Daoy (cell line): ENCODE measurements around the gene GRIA3. TPM values are rescaled to one million over a fixed set of nuclear protein-coding genes. Genes with fewer than 3 reads are reported as not detected.

ENCODE experiments used
- DNase-seq: peaks from one replicate; pipeline ENCODE4 v3.0.0-alpha.2; 2015; ENCODE audit warnings: low read depth
- total RNA-seq: library from RNA; depleted of rRNA; stranded (reverse); fragments of >200 nt; shearing (Covaris generic); gene quantifications from 2 replicates; pipeline ENCODE4 v1.2.3, GENCODE V29; 2014

The GRIA3 gene
- total RNA-seq, 1 experiment from 2014 or later = not detected

DNA sequence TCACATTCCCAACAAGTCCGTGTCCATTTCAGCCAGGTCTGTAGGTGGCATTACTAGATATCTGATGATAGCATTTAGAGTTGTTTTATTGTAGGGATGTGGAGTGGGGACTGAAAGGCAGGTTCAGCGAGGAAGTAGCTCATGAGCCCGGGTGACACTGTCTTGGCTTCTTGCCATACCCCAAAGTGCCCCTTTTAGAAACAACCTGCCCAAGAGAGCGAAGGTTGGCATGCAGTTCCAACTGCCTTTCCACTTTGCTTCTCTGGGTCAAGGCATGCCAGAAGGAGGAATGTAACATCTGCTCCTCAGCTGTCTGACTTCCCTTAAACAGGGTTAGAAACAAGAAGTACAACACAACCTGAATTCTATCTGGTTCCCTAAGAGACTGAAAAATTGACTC is 9.0 kb downstream of the GRIA3 start:
- DNase-seq = no peak

DNA sequence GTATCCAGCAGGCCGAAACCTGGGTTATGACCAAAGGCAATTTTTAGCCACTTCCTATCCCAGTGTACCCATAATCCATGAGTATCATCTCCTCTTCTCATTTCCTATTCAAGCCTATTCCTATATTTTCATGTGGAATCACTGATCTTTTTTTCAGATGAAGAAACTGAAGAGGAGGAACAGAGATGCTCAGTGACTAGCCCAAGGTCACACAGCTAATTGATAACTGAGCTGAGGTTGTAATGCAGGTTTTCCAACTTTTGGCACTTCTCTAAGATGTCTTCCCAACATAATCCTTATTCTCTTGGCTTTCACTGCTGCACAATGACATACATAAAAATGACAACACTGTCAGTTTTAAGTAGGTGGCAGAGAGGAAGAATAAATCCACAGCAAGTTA is 15.3 kb downstream of the GRIA3 start:
- no peak for DNase-seq

DNA sequence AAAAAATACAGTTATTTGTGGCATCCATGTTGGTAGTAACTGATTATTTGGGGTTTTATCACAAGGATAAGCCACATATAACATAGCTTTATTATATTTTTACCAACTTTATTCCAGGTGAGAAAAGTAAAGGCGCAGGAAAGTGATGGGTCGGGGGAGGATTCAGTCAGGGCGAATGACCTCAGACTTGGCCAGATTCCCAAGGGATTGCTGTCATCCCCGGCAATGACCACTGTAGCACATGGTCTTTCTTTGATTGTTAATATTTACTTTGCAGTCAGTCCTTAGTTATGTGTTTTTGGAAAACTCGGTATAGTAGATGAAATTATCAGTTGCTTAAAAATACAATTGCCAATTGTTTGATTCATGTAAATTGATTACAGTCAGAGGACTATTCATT is 17.6 kb downstream of the GRIA3 start:
- DNase-seq = no peak

DNA sequence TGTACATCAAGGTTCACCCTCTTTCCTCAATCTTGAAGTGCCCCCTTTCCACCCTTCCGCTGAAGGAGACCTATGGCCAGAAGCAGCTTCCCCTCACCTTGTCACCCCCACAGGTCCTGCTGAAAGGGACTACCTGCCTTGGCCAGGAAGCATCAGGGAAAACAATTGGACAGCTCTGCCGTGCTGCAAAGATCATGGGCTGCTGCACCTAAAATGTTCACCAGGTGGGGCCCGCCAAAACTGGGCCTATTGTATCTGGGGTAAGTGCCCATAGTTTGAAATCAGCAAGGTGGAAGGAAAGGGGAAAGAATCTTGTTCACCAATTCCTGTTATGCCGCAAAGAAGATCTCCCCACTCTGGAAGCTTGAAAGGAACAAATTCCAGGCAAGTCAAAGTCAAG is 18.4 kb downstream of the GRIA3 start:
- no peak for DNase-seq

DNA sequence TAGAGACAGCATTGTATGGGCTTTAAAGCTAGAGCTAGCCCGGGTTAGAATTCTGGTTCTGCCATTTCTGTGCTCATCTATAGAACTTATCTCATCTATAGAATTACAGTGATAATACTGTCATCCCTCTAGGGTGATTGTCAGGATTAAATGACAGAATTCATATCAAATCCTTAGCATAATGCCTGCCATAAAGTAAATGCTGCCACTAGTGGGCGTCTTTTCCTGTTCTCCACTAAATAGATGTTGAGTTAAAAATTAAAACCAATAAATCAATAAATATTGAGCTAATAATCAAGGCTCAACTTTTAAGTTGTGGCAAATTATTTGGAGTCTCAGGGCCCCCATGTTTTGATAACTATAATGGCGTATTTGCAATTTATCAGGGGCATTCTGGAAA is 19.7 kb downstream of the GRIA3 start:
- DNase-seq = no peak

DNA sequence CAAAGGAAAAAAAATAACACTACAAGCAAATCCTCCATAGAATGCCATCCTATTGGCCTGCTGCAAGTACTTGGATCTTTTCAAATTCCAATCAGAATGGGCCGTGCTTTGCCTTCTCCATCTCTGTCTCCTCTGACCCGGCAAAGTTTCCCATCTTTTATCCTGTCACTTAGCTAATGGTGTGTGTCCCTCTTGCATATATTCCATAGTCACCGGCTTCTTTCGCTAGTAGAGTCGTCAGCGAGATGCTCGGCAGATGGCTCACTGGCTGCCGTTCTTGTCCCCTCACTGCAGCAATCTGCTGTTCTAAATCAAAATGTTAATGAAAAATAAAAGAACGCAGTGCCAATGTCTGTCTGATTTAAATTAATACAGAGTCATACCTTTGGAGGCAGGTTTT is 22.1 kb downstream of the GRIA3 start:
- DNase-seq = no peak

DNA sequence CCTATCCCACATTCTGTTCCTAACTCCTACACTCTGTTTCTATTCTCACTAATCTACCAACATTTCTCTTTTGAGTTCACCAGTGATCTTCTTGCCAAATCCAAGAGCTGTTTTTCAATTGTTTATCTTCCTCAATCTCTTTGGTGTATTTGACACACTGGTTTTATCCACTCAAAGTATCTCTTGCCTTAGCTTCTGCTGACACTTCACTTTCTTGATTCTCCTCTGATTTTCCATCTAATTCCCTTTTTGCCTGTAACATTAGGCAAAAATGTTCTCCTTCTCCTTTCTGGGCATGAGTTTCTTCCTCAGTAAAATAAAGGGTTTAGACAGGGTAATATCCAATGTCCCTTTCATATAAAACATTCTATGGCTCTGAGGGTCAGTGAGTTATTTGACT is 26.2 kb downstream of the GRIA3 start:
- DNase-seq = no peak

DNA sequence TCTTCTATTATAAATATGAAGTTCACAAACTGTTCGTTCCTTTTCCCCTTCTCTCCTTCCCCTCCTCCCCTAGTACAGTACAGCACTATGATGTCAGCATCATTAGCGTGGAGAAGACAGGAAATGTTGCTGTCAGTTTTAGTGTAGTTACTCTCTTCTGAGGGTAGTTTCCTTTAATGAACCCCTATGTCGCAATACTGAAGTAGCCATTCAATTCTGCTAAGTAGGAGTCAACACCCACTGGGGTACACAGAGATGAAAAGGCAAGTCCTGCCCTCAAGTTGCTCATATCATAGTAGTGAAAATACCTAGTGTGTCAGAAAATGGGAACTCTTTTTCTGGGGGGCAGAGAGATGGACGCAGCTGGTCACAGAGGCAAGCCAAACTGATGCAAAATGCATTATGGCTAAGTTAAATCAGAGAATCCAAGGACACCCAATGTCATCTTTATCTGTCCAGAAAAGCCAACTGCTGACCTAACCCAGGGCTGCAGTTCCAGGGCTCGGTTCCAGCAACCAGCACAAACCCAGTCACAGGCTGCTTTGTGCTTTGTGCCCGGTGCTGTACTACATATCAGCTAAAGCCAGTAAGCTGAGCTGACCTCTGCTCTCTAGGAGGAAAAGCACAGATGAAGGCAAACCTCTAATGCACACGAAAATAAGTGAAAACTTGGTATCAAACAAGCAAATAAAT is 31.5 kb downstream of the GRIA3 start:
- DNase-seq = no peak

DNA sequence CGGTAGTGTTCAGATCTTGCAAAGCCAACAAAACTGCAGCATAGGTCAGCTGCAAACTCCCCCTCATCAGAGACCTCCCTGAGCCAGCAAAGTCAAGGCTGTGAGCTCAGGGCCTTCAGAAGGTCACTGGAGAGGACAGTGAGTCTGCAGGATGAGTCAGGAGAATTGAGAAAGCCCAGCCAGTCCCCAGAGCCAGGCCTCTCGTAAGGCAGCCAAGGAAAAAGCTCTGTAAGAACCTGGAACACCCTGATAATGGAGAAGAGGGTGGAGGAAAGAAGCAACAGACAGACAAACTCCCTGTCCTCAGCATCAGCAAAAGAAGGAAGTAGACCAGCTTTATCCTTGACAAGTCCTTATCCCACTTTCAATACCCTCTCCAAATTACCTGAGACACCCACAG is 33.0 kb downstream of the GRIA3 start:
- DNase-seq = no peak

DNA sequence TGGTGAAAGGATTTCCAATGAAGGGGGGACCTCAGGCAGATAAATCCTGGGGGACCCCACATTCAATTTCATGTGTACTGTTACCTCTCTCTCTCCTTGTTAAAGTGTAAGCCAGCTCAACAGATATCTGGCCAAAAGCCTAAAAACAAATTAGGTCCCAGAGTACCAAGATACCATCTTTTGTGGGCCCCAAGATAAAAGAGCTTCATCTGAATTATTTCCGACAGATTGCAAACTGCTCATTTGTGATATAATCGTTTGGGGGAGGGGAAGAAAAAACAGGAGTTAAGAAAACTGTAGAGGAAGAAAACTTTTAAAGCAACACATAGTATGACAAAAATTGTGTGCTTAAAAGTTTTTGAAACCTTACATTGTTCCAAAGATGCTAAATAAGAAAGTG is 33.6 kb downstream of the GRIA3 start:
- DNase-seq = no peak

DNA sequence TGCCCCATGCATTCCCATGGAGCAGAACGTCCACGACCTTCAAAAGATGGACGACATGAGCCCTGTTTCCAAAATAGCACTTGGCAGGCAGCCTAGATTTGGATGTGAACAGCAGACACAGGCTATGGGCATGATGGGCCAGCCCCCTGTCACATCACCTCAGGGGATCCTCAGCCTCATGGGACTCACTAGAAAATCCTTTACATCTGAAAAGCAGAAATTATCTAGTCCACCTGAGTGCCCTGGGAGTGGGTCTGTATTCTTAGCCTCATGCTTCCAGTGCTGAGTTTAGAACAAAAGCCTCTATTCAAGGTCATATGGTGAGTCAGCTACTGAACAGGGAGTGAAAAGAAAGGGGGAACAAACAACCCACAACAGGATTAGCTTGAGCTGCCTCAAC is 35.8 kb downstream of the GRIA3 start:
- DNase-seq = no peak

DNA sequence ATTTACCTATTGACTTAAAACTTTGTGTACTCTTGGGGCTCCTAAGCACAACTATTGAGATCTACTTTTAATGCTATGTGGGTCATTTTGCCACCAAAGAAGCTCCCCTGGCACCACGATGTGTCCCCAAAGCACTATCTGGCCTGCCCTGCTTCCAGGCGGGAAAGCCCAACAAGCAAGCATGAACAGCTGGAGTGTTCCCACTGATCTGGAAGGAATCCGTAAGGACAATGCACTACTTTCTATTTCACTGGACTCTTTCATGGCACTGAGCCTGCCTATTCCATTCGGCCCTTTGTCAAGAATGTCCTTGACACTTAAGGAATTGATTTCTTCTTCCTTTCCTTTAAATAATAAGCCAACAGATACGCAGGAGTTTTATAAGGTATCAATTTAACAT is 38.8 kb downstream of the GRIA3 start:
- DNase-seq = no peak

DNA sequence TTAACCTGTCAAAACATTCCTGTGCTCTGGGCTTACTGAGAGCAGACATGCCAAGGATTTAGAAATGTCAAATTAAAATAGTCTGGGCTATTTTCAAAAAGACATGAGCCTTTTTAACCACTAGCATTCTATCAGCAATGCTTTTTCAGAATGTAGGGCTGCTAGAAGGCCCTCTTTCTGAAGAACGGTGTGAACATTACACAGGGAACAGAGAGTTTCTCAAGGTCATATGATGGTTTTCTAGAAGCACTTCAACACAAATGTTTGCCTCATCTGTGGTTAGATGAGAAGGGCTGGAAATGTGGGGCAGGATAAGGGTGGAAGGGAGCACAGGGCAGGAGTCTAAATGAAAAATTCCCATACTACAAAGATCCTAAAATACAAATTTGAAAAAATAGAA is 39.3 kb downstream of the GRIA3 start:
- no peak for DNase-seq

DNA sequence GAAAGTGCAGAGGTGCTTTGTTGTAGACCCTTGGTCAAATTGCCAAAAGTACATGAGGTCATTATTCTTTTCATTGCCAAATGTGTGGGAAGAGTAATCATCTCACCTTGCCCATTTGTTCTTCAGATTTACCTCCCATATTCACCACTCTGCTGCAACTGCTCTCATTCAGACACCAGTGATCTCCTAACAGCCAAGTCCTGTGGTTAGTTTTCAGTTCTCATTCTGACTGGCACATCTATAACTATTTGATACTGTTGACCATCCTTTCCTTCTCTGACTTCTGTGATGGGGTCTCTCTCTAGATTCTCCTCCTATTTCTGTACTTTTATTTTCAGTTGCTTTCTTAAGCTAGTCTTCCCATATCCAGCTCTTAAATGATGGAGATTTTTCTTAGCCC is 39.8 kb downstream of the GRIA3 start:
- no peak for DNase-seq

DNA sequence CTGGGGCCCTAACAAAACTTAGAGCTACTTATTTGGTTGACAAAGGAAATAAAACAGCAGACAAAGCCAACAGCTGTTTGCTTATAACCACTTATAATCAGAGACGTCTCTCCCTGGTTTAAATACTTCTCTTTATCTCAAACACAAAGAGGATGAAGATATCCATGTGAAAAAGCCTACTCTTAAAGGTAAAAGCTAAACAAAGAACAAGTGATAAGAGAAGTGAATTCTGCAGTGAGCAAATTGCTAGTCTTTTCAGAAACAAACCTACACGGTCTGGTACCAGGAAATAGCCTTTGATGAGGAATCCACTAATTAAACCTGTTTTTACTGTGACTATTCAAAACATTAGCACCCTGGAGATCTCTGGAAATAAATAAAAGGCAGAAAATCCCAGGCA is 46.7 kb downstream of the GRIA3 start:
- no peak for DNase-seq

DNA sequence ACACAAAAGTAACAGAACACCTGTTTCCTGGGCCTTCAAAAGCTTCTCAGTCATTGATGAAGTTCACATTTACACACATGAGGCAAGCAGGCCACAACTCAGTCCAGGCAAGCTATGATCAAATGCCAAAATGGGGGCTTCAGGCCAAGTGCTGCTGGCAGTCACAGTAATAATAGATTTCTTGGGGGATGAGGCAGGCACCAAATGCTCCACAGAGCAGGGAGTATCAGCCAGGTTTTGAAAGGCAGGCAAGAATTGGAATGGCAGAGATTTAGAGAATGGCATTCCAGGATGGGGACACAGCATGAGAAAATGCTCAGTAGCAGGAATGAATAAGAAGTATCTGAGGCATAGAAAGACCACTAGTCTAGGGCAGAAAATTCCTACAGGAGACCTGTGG is 52.8 kb downstream of the GRIA3 start:
- DNase-seq = no peak

DNA sequence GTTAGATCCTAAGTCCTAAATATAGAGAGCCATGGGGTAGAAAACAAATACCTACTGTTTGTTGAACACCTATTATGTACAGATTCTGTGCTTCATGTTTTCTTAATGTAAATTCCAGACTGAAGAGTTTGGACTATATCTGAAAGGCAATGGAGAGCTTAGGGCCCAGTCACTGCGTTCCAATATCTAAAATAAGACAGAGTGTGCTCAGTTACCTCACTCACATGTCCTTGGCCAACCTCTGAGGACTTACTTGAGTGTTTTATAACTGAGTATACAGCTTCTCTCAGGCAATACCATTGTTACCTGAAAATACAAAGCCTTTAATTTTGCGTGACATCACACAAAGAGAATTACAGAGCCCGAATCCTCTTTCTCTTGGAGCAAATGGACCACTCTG is 53.2 kb downstream of the GRIA3 start:
- DNase-seq = no peak

DNA sequence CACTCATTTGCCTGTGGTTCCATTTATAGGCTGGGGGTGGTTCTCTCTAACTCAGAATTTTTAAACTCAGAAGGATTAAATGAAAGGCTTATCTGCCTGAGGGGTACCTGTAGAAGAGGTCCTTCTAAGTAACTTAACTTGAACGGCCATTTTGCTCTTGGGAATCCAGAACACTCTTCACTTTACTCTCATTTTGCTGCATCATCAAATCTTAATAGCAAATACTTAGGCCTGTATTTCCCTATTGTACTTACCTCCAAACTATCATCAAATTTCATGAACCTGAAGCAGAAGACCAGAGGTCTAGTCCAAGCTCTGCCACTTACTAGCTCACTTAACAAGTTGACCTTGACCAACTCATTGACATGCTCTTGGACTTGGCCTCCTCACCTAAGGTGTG is 70.4 kb downstream of the GRIA3 start:
- DNase-seq = no peak

DNA sequence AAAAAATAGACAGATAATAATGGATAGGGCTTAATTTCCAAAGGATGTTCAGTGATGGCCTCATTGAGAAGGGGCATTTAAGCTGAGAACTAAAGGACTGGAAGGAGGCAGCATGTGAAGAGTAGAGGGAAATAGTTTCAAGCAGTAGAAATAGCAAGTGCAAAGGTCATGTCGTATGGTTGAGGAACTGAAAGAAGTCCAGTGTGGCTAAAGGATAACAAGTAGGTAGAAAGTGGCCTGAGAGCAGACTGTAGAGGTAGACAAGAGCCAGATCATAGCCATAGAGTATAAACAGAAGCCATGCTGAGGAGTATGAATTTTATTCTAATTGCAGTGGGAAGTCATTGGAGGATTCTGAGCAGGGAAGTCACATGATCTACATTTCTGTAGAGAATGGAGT is 72.3 kb downstream of the GRIA3 start:
- DNase-seq = no peak

DNA sequence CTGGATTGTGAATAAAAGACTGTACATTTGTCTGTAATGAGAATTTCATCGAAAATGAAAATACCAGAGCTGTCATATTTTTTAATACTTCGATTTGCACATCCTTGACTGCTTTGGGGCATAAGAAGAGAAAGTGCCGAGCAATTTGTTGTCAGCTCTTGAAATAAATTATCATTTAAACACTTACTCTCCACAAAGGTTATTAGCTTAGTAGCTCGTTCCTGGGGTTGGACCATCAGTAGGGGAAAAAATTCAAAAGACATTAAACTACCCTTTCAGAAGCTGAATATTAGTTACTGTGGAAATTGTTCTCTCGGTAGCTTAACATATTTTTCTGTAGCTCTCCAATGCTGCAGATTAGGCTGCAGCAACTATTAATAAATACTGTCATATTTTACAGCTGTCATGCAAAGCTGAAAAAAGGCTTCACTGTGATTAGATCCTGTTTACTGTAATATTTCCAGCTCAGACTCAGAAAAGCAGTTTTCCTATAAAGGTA is 76.9 kb downstream of the GRIA3 start:
- DNase-seq = no peak

DNA sequence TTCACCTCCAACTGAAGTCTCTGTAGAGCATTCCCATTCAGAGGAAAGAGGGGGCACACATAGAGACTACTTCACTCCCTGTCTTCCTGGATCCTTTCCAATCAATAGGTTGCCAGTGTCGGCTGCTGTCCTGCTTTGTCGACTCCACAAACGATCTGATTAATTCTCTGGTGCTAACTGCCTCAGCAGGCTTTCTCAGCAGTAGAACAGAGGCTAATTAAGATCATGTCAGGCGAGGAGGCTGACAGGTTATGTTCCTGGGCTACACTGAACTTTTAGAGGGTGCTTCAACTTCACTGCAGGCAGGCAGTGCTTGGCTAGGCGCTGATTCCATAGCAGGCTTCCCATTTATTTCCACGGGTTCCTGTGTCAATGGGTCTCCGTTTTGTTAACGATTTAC is 79.2 kb downstream of the GRIA3 start:
- DNase-seq = no peak

DNA sequence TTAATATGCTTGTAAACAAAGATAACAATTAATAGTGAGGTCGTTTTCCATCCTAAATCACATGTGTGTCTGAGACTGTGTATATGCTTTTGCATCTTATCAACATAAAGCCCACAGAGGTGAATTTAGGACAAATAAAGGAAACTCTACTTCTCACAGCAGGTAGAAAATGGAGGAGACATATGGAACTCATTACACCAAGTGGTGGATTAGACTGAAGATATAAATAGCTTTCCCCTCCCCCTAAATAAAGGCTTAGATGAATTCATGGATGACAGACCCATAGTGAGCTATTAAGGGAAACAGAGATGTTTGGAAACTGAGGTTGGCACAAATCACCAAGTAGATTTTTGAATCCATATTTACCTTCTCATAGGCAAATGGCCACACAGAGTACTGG is 79.7 kb downstream of the GRIA3 start:
- no peak for DNase-seq

DNA sequence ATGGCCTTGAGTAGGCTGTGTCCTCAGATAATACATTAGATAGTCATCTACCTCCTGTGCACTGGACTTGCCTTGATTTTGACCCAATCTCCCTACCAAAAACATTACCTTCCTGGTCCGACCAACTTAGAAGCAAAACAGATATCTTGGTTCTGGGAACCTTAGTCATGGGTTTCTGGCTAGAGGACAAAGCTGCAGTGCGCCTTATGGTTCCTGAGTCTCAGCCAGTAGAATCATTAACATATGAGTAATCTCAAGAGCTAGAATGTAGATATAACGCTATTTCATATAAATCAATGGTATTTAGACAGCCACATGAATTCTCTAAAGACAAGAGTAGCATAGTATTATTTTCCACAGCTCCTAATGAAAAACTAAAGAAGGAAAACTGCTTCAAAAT is 83.1 kb downstream of the GRIA3 start:
- DNase-seq = no peak

DNA sequence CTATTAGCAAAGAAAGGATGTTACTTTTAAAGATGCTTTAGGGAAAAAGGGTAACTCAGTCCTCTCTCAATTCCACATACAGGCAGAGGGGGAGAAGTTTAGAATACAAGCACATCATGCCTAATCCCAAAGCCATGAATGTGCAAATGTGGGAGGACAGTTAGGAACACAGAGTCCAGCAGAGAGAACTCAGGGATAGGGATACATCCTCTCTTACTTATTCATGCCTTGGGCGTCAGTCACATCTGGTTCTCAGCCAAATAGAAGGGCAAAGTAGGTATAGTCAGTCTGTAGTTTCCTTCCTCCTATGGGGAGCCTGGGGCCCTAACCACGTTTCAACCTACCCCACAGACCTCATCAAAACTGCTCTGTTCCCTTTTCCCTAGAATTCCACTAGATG is 87.8 kb downstream of the GRIA3 start:
- DNase-seq = no peak
